MM.1S (cell line): ENCODE data around the gene SPINT2.

ENCODE experiments used
- CTCF ChIP-seq: fragments of 300-600 bp; sonication (generic); IDR thresholded peaks from 2 replicates; pipeline ENCODE4 v1.5.1; 2016; ENCODE audit warnings: antibody characterized with exemption, low read length, mixed read lengths
- EZH2 ChIP-seq: fragments of 300-600 bp; sonication (generic); optimal IDR thresholded peaks from 2 replicates; pipeline ENCODE3; 2017; ENCODE audit warnings: low read depth, mild to moderate bottlenecking, antibody characterized with exemption, low read length, mixed read lengths
- EZH2phosphoT487 ChIP-seq: fragments of 300-600 bp; sonication (generic); IDR thresholded peaks from 2 replicates; pipeline ENCODE4 v1.6.1; 2018; ENCODE audit warnings: antibody characterized with exemption, low read length

GRCh38 chr19:38289955-38290354, 25.6 kb downstream of the SPINT2 start:
- TF ChIP-seq EZH2phosphoT487 = no peak
- no peak for TF ChIP-seq CTCF
- no peak for TF ChIP-seq EZH2
